HEK293T (cell line): Measurements from ENCODE around the gene FAM199X.

ENCODE experiments used
- BHLHE40 ChIP-seq: fragments of 450-650 bp; IDR thresholded peaks from 2 replicates; pipeline ENCODE4 v1.6.1; 2016; ENCODE audit warnings: mild to moderate bottlenecking, moderate library complexity, borderline replicate concordance
- CTBP1 ChIP-seq: fragments of 450-650 bp; IDR thresholded peaks from 2 replicates; pipeline ENCODE4 v1.6.1; 2016; ENCODE audit warnings: borderline replicate concordance
- L3MBTL2 ChIP-seq: fragments of 450-650 bp; conservative IDR thresholded peaks from 2 replicates; pipeline ENCODE4 v1.6.1; 2016; ENCODE audit warnings: mild to moderate bottlenecking
- SP1 ChIP-seq: fragments of 450-650 bp; IDR thresholded peaks from 2 replicates; pipeline ENCODE4 v1.6.1; 2017
- SUZ12 ChIP-seq: fragments of 450-650 bp; IDR thresholded peaks from 2 replicates; pipeline ENCODE4 v1.6.1; 2016; ENCODE audit warnings: mild to moderate bottlenecking
- ZNF384 ChIP-seq: fragments of 450-650 bp; IDR thresholded peaks from 2 replicates; pipeline ENCODE4 v1.6.1; 2016

DNA sequence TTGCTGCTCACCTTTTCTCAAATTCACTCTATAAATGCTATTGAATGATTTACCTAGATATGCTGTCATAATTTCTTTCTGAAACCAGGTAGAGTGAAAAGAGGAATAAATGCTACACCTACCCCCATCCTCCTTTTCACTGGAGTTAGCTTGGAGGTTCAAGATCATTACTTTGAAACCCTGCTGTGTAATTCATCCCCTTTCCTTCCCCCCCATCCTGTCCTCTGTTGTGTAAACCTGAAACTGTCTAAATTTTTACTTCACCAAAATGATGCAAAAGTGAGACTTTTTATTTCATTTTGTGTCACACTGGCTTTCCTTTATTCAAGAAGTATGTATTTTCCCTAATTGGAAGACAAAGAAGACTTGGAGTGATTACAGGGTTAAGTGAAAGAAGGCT lies 48.5 kb upstream of the FAM199X start:
- TF ChIP-seq L3MBTL2 (no peak), SUZ12 (no peak), CTBP1 (no peak), SP1 (no peak), ZNF384 (no peak), BHLHE40 (no peak)
